ENCODE results near the gene EPG5. TPM values are rescaled to one million over a fixed set of nuclear protein-coding genes. Genes with fewer than 3 reads are reported as not detected.

EPG5 gene
- total and polyA plus RNA-seq, 9 of the 15 experiments (the other 6 are each of a cell fraction or from before 2014, with no cell fraction given): 1.3 to 10.7 (median 5.2) TPM

- no peak for TF ChIP-seq TAF9B (IDR thresholded peaks at IDR 0.05; ENCODE audit: partially characterized antibody)
- no peak for TF ChIP-seq STAG1 (CRISPR knock-in tag; IDR thresholded peaks at IDR 0.05; ENCODE audit: borderline replicate concordance)
- TF ChIP-seq CCNT2 (IDR thresholded peaks at IDR 0.05; ENCODE audit: borderline replicate concordance, extremely low read depth, insufficient read length, low read depth, low read length): no peak
- TF ChIP-seq HNRNPH1 (optimal IDR thresholded peaks at IDR 0.05; ENCODE audit: low read depth, low read length): no peak
- TF ChIP-seq HSF4 (CRISPR knock-in tag; IDR thresholded peaks at IDR 0.05; ENCODE audit: borderline replicate concordance): no peak
- no peak for TF ChIP-seq CREB3 (tag; conservative IDR thresholded peaks at IDR 0.05; ENCODE audit: low read depth)
- no peak for TF ChIP-seq HEY1 (CRISPR knock-in tag; IDR thresholded peaks at IDR 0.05; ENCODE audit: borderline replicate concordance)
- no peak for TF ChIP-seq GTF2B (IDR thresholded peaks at IDR 0.05; ENCODE audit: extremely low read depth, insufficient read length)
- TF ChIP-seq RBM34 (IDR thresholded peaks at IDR 0.05; ENCODE audit: borderline replicate concordance, insufficient read depth, low read length): no peak
- TF ChIP-seq MCM5 (IDR thresholded peaks at IDR 0.05; ENCODE audit: low read depth): no peak
- TF ChIP-seq ETS1 (conservative IDR thresholded peaks at IDR 0.05; ENCODE audit: control insufficient read depth, low read depth, low read length): no peak
- TF ChIP-seq ZFPM2 (CRISPR knock-in tag; IDR thresholded peaks at IDR 0.05): no peak
- no peak for TF ChIP-seq ZNF165 (CRISPR knock-in tag; IDR thresholded peaks at IDR 0.05; ENCODE audit: borderline replicate concordance)
- TF ChIP-seq JUN (IDR thresholded peaks at IDR 0.05; ENCODE audit: borderline replicate concordance, low read depth, low read length): no peak
- no peak for TF ChIP-seq JUN (CRISPR knock-in tag; IDR thresholded peaks at IDR 0.05; ENCODE audit: borderline replicate concordance)
- in situ Hi-C loops (cut with MboI) (no loop called here), intact Hi-C loops (cut with micrococcal nuclease) (loop anchor here (10.0 kb wide), 1 partner anchor 110 kb away; the partner anchor contains the start of gene SLC14A1)
- Histone ChIP-seq H3K4me3 (no peak overlapping the region), H3K36me3 (ENCODE audit: control insufficient read depth, insufficient read depth, low read length) (no peaks in the 10 kb centered on the region), H3K4me2 (ENCODE audit: insufficient read depth, low read length) (no peak overlapping the region), H3K27ac (ENCODE audit: extremely low read depth, low read depth, low read length) (no peak overlapping the region), H2AFZ (ENCODE audit: low read depth, low read length) (no peak overlapping the region), H3K9ac (ENCODE audit: insufficient read depth in 1 of 2, low read depth in 2 of 2, low read length in 2 of 2) (no peak overlapping the region), H3K79me2 (ENCODE audit: control insufficient read depth, insufficient read depth, low read length) (no peaks in the 10 kb centered on the region), H3K27me3 (ENCODE audit: control insufficient read depth in 2 of 2, insufficient read depth in 2 of 2, low read length in 2 of 2) (peaks cover 0 to 23% of the 10 kb centered on the region in 2 experiments; a peak in 3 of 5 replicates), H4K20me1 (replicated peaks; ENCODE audit: control insufficient read depth, insufficient read depth, low read length) (no peaks in the 10 kb centered on the region), H3K9me1 (ENCODE audit: control insufficient read depth, insufficient read depth, low read length) (no peaks in the 10 kb centered on the region), H3K4me1 (replicated peaks in 1 of 2; ENCODE audit: control insufficient read depth in 2 of 2, insufficient read depth in 2 of 2, low read length in 2 of 2) (peaks cover 3 to 5% of the 10 kb centered on the region in 2 experiments; a peak in 4 of 5 replicates), H3K9me3 (replicated peaks; ENCODE audit: control insufficient read depth, insufficient read depth, low read depth, low read length) (no peaks in the 10 kb centered on the region)
- ATAC-seq (no peak), DNase-seq (ENCODE audit: extremely low read depth in 1 of 4, low spot score in 3 of 4) (no peak), FAIRE-seq (no peak)
- ChIA-PET POLR2A (no interaction called here), CTCF (ENCODE audit: low intra/inter-chr PET ratio) (no interaction called here)
- WGBS (ENCODE audit: insufficient coverage, low coverage, missing lambda C conversion rate): 0% methylated on average over 1 of the region's 1 CpG
- BruUV-seq (replicated peaks): no TSS peak
Observed at GRCh38 chr18:45834306-45834705, 132.8 kb downstream of the EPG5 start.
